ENCODE measurements around the gene CFTR. TPM values are rescaled to one million over a fixed set of nuclear protein-coding genes. Genes with fewer than 3 reads are reported as not detected.

CFTR gene
- total and polyA plus RNA-seq, 2 donors (not counting 1 experiment from before 2014, with no cell fraction given): under 0.01 to 0.25 TPM

- H3K27me3 ChIP-seq (ENCODE audit: control insufficient read depth, insufficient read depth, low read length): no peaks in the 10 kb centered on the region
- H3K4me2 ChIP-seq (ENCODE audit: extremely low read depth, insufficient read depth, low read length): no peak overlapping the region
- no peaks in the 10 kb centered on the region for H3K79me2 ChIP-seq (ENCODE audit: control insufficient read depth, insufficient read depth, low read length)
- no peaks in the 10 kb centered on the region for H3K9me3 ChIP-seq (ENCODE audit: control insufficient read depth, insufficient read depth, low read depth, low read length)
- no peaks in the 10 kb centered on the region for H3K36me3 ChIP-seq (ENCODE audit: control insufficient read depth, insufficient read depth, low read length)
- H4K20me1 ChIP-seq (ENCODE audit: control insufficient read depth, extremely low read depth, insufficient read depth, low read length): no peaks in the 10 kb centered on the region
- no peaks in the 10 kb centered on the region for H3K4me1 ChIP-seq (ENCODE audit: control insufficient read depth, extremely low read depth, insufficient read depth, low read length)
- no peak overlapping the region for H2AFZ ChIP-seq (ENCODE audit: low read length)
- no peak overlapping the region for H3K27ac ChIP-seq (ENCODE audit: insufficient read depth, low read length)
- no peak overlapping the region for H3K4me3 ChIP-seq (replicated peaks in 1 of 4; ENCODE audit: control extremely low read depth in 1 of 4, insufficient read depth in 1 of 4, low read depth in 3 of 4, low read length in 4 of 4)
- no peak for TF ChIP-seq CTCF (conservative IDR thresholded peaks at IDR 0.05 in 1 of 2, IDR thresholded peaks at IDR 0.05 in 1 of 2; ENCODE audit: low read depth in 1 of 2, low read length in 2 of 2)
- no peak for TF ChIP-seq EZH2 (IDR thresholded peaks at IDR 0.05; ENCODE audit: low read length, missing control alignments)
- no peak for DNase-seq (ENCODE audit: low read depth in 2 of 2)
- H3K9ac ChIP-seq (ENCODE audit: insufficient read depth, low read length): no peak overlapping the region
Observed at GRCh38 chr7:117493460-117493859, 13.6 kb downstream of the CFTR start.

GRCh38 chr7:117495308-117495707 is 15.5 kb downstream of the CFTR start:
- DNase-seq (ENCODE audit: low read depth in 2 of 2): no peak
- Histone ChIP-seq H4K20me1 (ENCODE audit: control insufficient read depth, extremely low read depth, insufficient read depth, low read length) (no peaks in the 10 kb centered on the region), H3K79me2 (ENCODE audit: control insufficient read depth, insufficient read depth, low read length) (no peaks in the 10 kb centered on the region), H3K9me3 (ENCODE audit: control insufficient read depth, insufficient read depth, low read depth, low read length) (no peaks in the 10 kb centered on the region), H3K9ac (ENCODE audit: insufficient read depth, low read length) (no peak overlapping the region), H3K4me1 (ENCODE audit: control insufficient read depth, extremely low read depth, insufficient read depth, low read length) (no peaks in the 10 kb centered on the region), H3K4me2 (ENCODE audit: extremely low read depth, insufficient read depth, low read length) (no peak overlapping the region), H3K36me3 (ENCODE audit: control insufficient read depth, insufficient read depth, low read length) (no peaks in the 10 kb centered on the region), H3K4me3 (replicated peaks in 1 of 4; ENCODE audit: control extremely low read depth in 1 of 4, insufficient read depth in 1 of 4, low read depth in 3 of 4, low read length in 4 of 4) (no peak overlapping the region), H2AFZ (ENCODE audit: low read length) (no peak overlapping the region), H3K27ac (ENCODE audit: insufficient read depth, low read length) (no peak overlapping the region), H3K27me3 (ENCODE audit: control insufficient read depth, insufficient read depth, low read length) (no peaks in the 10 kb centered on the region)
- TF ChIP-seq CTCF (conservative IDR thresholded peaks at IDR 0.05 in 1 of 2, IDR thresholded peaks at IDR 0.05 in 1 of 2; ENCODE audit: low read depth in 1 of 2, low read length in 2 of 2) (no peak), EZH2 (IDR thresholded peaks at IDR 0.05; ENCODE audit: low read length, missing control alignments) (no peak)

- Histone ChIP-seq H3K79me2 (ENCODE audit: control insufficient read depth, insufficient read depth, low read length) (no peaks in the 10 kb centered on the region), H3K27me3 (ENCODE audit: control insufficient read depth, insufficient read depth, low read length) (no peaks in the 10 kb centered on the region), H3K36me3 (ENCODE audit: control insufficient read depth, insufficient read depth, low read length) (no peaks in the 10 kb centered on the region), H2AFZ (ENCODE audit: low read length) (no peak overlapping the region), H4K20me1 (ENCODE audit: control insufficient read depth, extremely low read depth, insufficient read depth, low read length) (no peaks in the 10 kb centered on the region), H3K4me3 (replicated peaks in 1 of 4; ENCODE audit: control extremely low read depth in 1 of 4, insufficient read depth in 1 of 4, low read depth in 3 of 4, low read length in 4 of 4) (no peak overlapping the region), H3K9me3 (ENCODE audit: control insufficient read depth, insufficient read depth, low read depth, low read length) (no peaks in the 10 kb centered on the region), H3K4me2 (ENCODE audit: extremely low read depth, insufficient read depth, low read length) (no peak overlapping the region), H3K27ac (ENCODE audit: insufficient read depth, low read length) (no peak overlapping the region), H3K4me1 (ENCODE audit: control insufficient read depth, extremely low read depth, insufficient read depth, low read length) (no peaks in the 10 kb centered on the region), H3K9ac (ENCODE audit: insufficient read depth, low read length) (no peak overlapping the region)
- no peak for DNase-seq (ENCODE audit: low read depth in 2 of 2)
- no peak for TF ChIP-seq CTCF (conservative IDR thresholded peaks at IDR 0.05 in 1 of 2, IDR thresholded peaks at IDR 0.05 in 1 of 2; ENCODE audit: low read depth in 1 of 2, low read length in 2 of 2)
- TF ChIP-seq EZH2 (IDR thresholded peaks at IDR 0.05; ENCODE audit: low read length, missing control alignments): no peak
Observed at GRCh38 chr7:117502331-117502730, 22.5 kb downstream of the CFTR start.

Data from fibroblast of lung (primary cell).